Neural progenitor cell (in vitro differentiated cells): Measurements from ENCODE around the gene PARD3B. TPM values are rescaled to one million over a fixed set of nuclear protein-coding genes. Genes with fewer than 3 reads are reported as not detected.

Source experiments
- DNase-seq: peaks from one replicate; pipeline ENCODE4 v3.0.0-alpha.2; 2016; ENCODE audit warnings: low spot score
- H2AFZ ChIP-seq: fragments of 200-600 bp; sonication (generic); replicated peaks from 2 replicates; pipeline ENCODE4 v1.6.1; 2016; ENCODE audit warnings: antibody characterized with exemption
- H3F3A ChIP-seq: fragments of 200-600 bp; sonication (generic); 2 replicates; pipeline ENCODE4 v1.6.1; 2016; ENCODE audit warnings: antibody characterized with exemption, low read depth
- H3K27ac ChIP-seq: fragments of 200-600 bp; sonication (generic); 2 replicates; pipeline ENCODE4 v1.5.1; 2016; ENCODE audit warnings: mild to moderate bottlenecking
- H3K27me3 ChIP-seq: fragments of 200-600 bp; sonication (generic); 2 replicates; pipeline ENCODE4 v1.6.1; 2016; ENCODE audit warnings: mild to moderate bottlenecking, moderate library complexity
- H3K36me3 ChIP-seq: fragments of 200-600 bp; sonication (generic); 2 replicates; pipeline ENCODE4 v1.5.1; 2016
- H3K4me1 ChIP-seq: fragments of 200-600 bp; sonication (generic); 2 replicates; pipeline ENCODE4 v1.6.1; 2016; ENCODE audit warnings: mixed run types
- H3K4me2 ChIP-seq: fragments of 200-600 bp; sonication (generic); 2 replicates; pipeline ENCODE4 v1.6.1; 2016
- H3K4me3 ChIP-seq: fragments of 200-600 bp; sonication (generic); 2 replicates; pipeline ENCODE4 v1.5.1; 2016
- H3K79me2 ChIP-seq: fragments of 200-600 bp; sonication (generic); 2 replicates; pipeline ENCODE4 v1.6.1; 2016; ENCODE audit warnings: low read depth
- H3K9ac ChIP-seq: fragments of 200-600 bp; sonication (generic); 2 replicates; pipeline ENCODE4 v1.6.1; 2016
- H3K9me3 ChIP-seq: fragments of 200-600 bp; sonication (generic); 2 replicates; pipeline ENCODE4 v1.5.1; 2016; ENCODE audit warnings: low read depth
- H4K20me1 ChIP-seq: fragments of 200-600 bp; sonication (generic); 2 replicates; pipeline ENCODE4 v1.6.1; 2016; ENCODE audit warnings: low read depth
- H3K27ac Mint-ChIP-seq: 3 replicates; pipeline ENCODE4 v1.8.0; 2021; ENCODE audit warnings: mixed read lengths
- H3K27me3 Mint-ChIP-seq: 2 replicates; pipeline ENCODE4 v1.8.0; 2022; ENCODE audit warnings: low read depth, mild to moderate bottlenecking, inconsistent platforms, moderate library complexity, mixed read lengths; ENCODE audit not compliant: insufficient read depth
- H3K36me3 Mint-ChIP-seq: 3 replicates; pipeline ENCODE4 v1.8.0; 2021; ENCODE audit warnings: mixed read lengths
- H3K4me1 Mint-ChIP-seq: 3 replicates; pipeline ENCODE4 v1.8.0; 2021; ENCODE audit warnings: mixed read lengths
- H3K4me3 Mint-ChIP-seq: 3 replicates; pipeline ENCODE4 v1.8.0; 2021; ENCODE audit warnings: mild to moderate bottlenecking, moderate library complexity, mixed read lengths
- H3K9me3 Mint-ChIP-seq: 3 replicates; pipeline ENCODE4 v1.8.0; 2020; ENCODE audit warnings: mixed read lengths
- CTCF ChIP-seq: fragments of 200-600 bp; sonication (generic); IDR thresholded peaks from 2 replicates; pipeline ENCODE4 v1.5.1; 2017; ENCODE audit warnings: antibody characterized with exemption, mild to moderate bottlenecking
- EZH2 ChIP-seq: fragments of 200-600 bp; sonication (generic); IDR thresholded peaks from 2 replicates; pipeline ENCODE4 v1.6.1; 2017; ENCODE audit warnings: antibody characterized with exemption, mild to moderate bottlenecking, moderate library complexity
- EZH2phosphoT487 ChIP-seq: fragments of 200-600 bp; sonication (generic); IDR thresholded peaks from 2 replicates; pipeline ENCODE4 v1.6.1; 2017; ENCODE audit warnings: antibody characterized with exemption
- total RNA-seq: library from RNA; depleted of rRNA; stranded (reverse); fragments of >200 nt; gene quantifications from 2 replicates; pipeline ENCODE4 v1.2.3, GENCODE V29; 2015; ENCODE audit warnings: low replicate concordance

Gene PARD3B
- total RNA-seq, 1 donor from 2014 or later, result 8.4 TPM

- Histone ChIP-seq H3K4me3 (no peak overlapping the region), H3F3A (no peaks in the 10 kb centered on the region), H3K27me3 (no peaks in the 10 kb centered on the region), H3K27ac (no peak overlapping the region), H3K36me3 (no peaks in the 10 kb centered on the region), H2AFZ (no peak overlapping the region), H3K9ac (no peak overlapping the region), H3K79me2 (no peaks in the 10 kb centered on the region), H3K9me3 (no peaks in the 10 kb centered on the region), H4K20me1 (no peaks in the 10 kb centered on the region), H3K4me1 (peaks cover 10% of the 10 kb centered on the region), H3K4me2 (no peak overlapping the region)
- Mint-ChIP-seq H3K27ac (no peak overlapping the region), H3K4me1 (peaks cover 19% of the 10 kb centered on the region), H3K27me3 (no peaks in the 10 kb centered on the region), H3K36me3 (peaks cover 14% of the 10 kb centered on the region), H3K9me3 (peaks cover 19% of the 10 kb centered on the region), H3K4me3 (no peak overlapping the region)
- DNase-seq, result no peak
- TF ChIP-seq CTCF, result no peak
Measured at GRCh38 chr2:204896146-204896545, 350.9 kb downstream of the PARD3B start.

- Mint-ChIP-seq H3K9me3 (peaks cover 23% of the 10 kb centered on the region), H3K4me1 (peaks cover 19% of the 10 kb centered on the region), H3K36me3 (peaks cover 14% of the 10 kb centered on the region), H3K27ac (peak overlapping the region; percentile 35), H3K27me3 (no peaks in the 10 kb centered on the region), H3K4me3 (no peak overlapping the region)
- H3K4me1 ChIP-seq, result peaks cover 10% of the 10 kb centered on the region
- no peak overlapping the region for H3K4me3 ChIP-seq
- H3K36me3 ChIP-seq, result no peaks in the 10 kb centered on the region
- no peaks in the 10 kb centered on the region for H3K79me2 ChIP-seq
- TF ChIP-seq CTCF (no peak), EZH2phosphoT487 (no peak)
- peak; percentile 16 for DNase-seq
- no peak overlapping the region for H3K4me2 ChIP-seq
- H3K27ac ChIP-seq, result no peak overlapping the region
- no peaks in the 10 kb centered on the region for H3K9me3 ChIP-seq
- no peaks in the 10 kb centered on the region for H3K27me3 ChIP-seq
- no peak overlapping the region for H2AFZ ChIP-seq
- no peaks in the 10 kb centered on the region for H4K20me1 ChIP-seq
- no peaks in the 10 kb centered on the region for H3F3A ChIP-seq
- no peak overlapping the region for H3K9ac ChIP-seq
Measured at GRCh38 chr2:204897561-204897960, 352.3 kb downstream of the PARD3B start.

- no peaks in the 10 kb centered on the region for H4K20me1 ChIP-seq
- H3K79me2 ChIP-seq, result no peaks in the 10 kb centered on the region
- Mint-ChIP-seq H3K27me3 (no peaks in the 10 kb centered on the region), H3K27ac (no peak overlapping the region), H3K36me3 (peaks cover 14% of the 10 kb centered on the region), H3K4me3 (no peak overlapping the region), H3K9me3 (peaks cover 26% of the 10 kb centered on the region), H3K4me1 (peaks cover 19% of the 10 kb centered on the region)
- no peaks in the 10 kb centered on the region for H3F3A ChIP-seq
- no peaks in the 10 kb centered on the region for H3K9me3 ChIP-seq
- H3K27me3 ChIP-seq, result no peaks in the 10 kb centered on the region
- H3K4me3 ChIP-seq, result no peak overlapping the region
- H2AFZ ChIP-seq, result no peak overlapping the region
- H3K9ac ChIP-seq, result no peak overlapping the region
- no peak overlapping the region for H3K4me2 ChIP-seq
- H3K4me1 ChIP-seq, result peaks cover 10% of the 10 kb centered on the region
- DNase-seq, result no peak
- no peaks in the 10 kb centered on the region for H3K36me3 ChIP-seq
- TF ChIP-seq CTCF (no peak), EZH2phosphoT487 (no peak), EZH2 (no peak)
- H3K27ac ChIP-seq, result no peak overlapping the region
Measured at GRCh38 chr2:204898928-204899640, 353.8 kb downstream of the PARD3B start.
